Measurements from ENCODE around the gene GPR158.

The GPR158 gene

DNA sequence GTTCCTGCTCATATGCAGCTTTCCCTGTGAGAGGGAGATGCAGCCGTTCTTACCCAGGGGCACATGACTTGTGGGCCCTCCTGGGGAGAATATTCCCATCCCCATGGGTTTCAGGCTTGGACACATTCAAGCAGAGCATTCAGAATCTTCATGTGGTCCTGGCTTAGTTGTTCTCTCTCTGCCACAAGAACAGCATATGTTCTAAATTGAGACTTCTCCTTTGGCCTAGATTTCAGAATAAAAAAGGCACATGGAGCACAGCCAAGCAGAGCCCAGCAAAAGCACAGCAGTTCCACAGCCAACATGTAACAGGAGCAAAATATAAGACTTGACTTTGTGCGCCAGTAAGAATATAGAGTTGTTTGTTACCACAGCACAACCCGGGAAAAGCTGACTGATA is 452.8 kb downstream of the GPR158 start:
- H3K36me3 ChIP-seq (ENCODE audit: low read depth), result no peaks in the 10 kb centered on the region
- H3K4me1 ChIP-seq (ENCODE audit: insufficient read depth, poor library complexity, severe bottlenecking), result no peaks in the 10 kb centered on the region
- H3K4me3 ChIP-seq (ENCODE audit: severe bottlenecking), result no peak overlapping the region
- TF ChIP-seq, protein P1, sequence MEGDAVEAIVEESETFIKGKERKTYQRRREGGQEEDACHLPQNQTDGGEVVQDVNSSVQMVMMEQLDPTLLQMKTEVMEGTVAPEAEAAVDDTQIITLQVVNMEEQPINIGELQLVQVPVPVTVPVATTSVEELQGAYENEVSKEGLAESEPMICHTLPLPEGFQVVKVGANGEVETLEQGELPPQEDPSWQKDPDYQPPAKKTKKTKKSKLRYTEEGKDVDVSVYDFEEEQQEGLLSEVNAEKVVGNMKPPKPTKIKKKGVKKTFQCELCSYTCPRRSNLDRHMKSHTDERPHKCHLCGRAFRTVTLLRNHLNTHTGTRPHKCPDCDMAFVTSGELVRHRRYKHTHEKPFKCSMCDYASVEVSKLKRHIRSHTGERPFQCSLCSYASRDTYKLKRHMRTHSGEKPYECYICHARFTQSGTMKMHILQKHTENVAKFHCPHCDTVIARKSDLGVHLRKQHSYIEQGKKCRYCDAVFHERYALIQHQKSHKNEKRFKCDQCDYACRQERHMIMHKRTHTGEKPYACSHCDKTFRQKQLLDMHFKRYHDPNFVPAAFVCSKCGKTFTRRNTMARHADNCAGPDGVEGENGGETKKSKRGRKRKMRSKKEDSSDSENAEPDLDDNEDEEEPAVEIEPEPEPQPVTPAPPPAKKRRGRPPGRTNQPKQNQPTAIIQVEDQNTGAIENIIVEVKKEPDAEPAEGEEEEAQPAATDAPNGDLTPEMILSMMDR (IDR thresholded peaks at IDR 0.05; ENCODE audit: poor library complexity, severe bottlenecking), result no peak
- H3K27me3 ChIP-seq (ENCODE audit: insufficient read depth, poor library complexity, severe bottlenecking), result no peaks in the 10 kb centered on the region
- DNase-seq (ENCODE audit: low spot score) (no peak), ATAC-seq (ENCODE audit: low read depth) (no peak)
- no peaks in the 10 kb centered on the region for H3K9me3 ChIP-seq (ENCODE audit: severe bottlenecking)
- H3K27ac ChIP-seq (ENCODE audit: poor library complexity, severe bottlenecking), result no peak overlapping the region

DNA sequence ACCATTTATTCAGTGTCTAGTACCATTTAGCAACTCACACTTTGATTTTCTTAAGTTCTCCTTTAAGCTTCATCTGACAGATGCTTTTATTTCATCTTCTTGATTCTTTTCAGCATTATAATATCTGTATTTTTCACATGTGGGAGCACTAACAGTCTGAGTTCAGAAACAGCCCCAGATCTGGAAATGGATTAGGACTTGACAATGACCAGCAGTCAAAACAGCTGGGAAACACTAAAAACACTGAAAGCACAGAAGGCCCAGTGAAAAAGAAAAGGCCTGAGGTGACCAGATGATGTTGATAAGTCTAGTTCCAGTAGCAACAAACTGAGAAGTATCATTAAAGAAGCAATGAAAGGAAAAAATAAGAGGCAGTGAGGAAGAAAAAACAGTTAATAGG is 454.5 kb downstream of the GPR158 start:
- Histone ChIP-seq H3K27ac (ENCODE audit: poor library complexity, severe bottlenecking) (no peak overlapping the region), H3K4me1 (ENCODE audit: insufficient read depth, poor library complexity, severe bottlenecking) (no peaks in the 10 kb centered on the region), H3K36me3 (ENCODE audit: low read depth) (no peaks in the 10 kb centered on the region), H3K27me3 (ENCODE audit: insufficient read depth, poor library complexity, severe bottlenecking) (no peaks in the 10 kb centered on the region), H3K9me3 (ENCODE audit: severe bottlenecking) (no peaks in the 10 kb centered on the region), H3K4me3 (ENCODE audit: severe bottlenecking) (no peak overlapping the region)
- DNase-seq (ENCODE audit: low spot score) (no peak), ATAC-seq (ENCODE audit: low read depth) (no peak)
- TF ChIP-seq, protein P1 (IDR thresholded peaks at IDR 0.05; ENCODE audit: poor library complexity, severe bottlenecking), result no peak

DNA sequence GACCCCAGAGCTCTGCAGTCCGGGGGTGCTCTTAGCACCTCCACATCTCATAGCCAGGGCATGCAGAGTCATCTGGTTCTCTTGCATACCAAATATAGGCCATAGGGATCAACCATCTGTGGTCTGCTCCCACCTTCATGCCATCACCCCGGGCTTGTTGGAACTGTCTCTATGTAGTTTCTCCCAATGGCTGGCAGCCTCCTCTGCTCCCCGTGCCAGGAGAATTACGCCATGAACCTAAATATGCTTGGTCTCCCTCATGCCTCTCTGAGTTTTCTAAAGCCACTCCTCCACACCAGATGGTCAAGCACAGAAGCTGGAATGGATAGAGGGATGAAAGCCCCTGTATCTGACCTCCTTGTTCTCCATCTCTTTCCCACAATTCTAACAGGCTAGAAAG is 456.7 kb downstream of the GPR158 start:
- TF ChIP-seq, protein P1 (IDR thresholded peaks at IDR 0.05; ENCODE audit: poor library complexity, severe bottlenecking), result no peak
- Histone ChIP-seq H3K27ac (ENCODE audit: poor library complexity, severe bottlenecking) (no peak overlapping the region), H3K9me3 (ENCODE audit: severe bottlenecking) (no peaks in the 10 kb centered on the region), H3K27me3 (ENCODE audit: insufficient read depth, poor library complexity, severe bottlenecking) (no peaks in the 10 kb centered on the region), H3K4me3 (ENCODE audit: severe bottlenecking) (no peak overlapping the region), H3K4me1 (ENCODE audit: insufficient read depth, poor library complexity, severe bottlenecking) (no peaks in the 10 kb centered on the region), H3K36me3 (ENCODE audit: low read depth) (no peaks in the 10 kb centered on the region)
- DNase-seq (ENCODE audit: low spot score) (no peak), ATAC-seq (ENCODE audit: low read depth) (no peak)

GRCh38 chr10:25632802-25633201 is 458.0 kb downstream of the GPR158 start:
- ATAC-seq (ENCODE audit: low read depth), result no peak
- Histone ChIP-seq H3K27me3 (ENCODE audit: insufficient read depth, poor library complexity, severe bottlenecking) (no peaks in the 10 kb centered on the region), H3K9me3 (ENCODE audit: severe bottlenecking) (no peaks in the 10 kb centered on the region), H3K27ac (ENCODE audit: poor library complexity, severe bottlenecking) (no peak overlapping the region), H3K4me1 (ENCODE audit: insufficient read depth, poor library complexity, severe bottlenecking) (no peaks in the 10 kb centered on the region), H3K4me3 (ENCODE audit: severe bottlenecking) (no peak overlapping the region), H3K36me3 (ENCODE audit: low read depth) (no peaks in the 10 kb centered on the region)
- TF ChIP-seq, protein P1 (IDR thresholded peaks at IDR 0.05; ENCODE audit: poor library complexity, severe bottlenecking), result no peak
- no peak for DNase-seq (ENCODE audit: low spot score)

- H3K4me1 ChIP-seq (ENCODE audit: insufficient read depth, poor library complexity, severe bottlenecking), result no peaks in the 10 kb centered on the region
- TF ChIP-seq, protein P1 (IDR thresholded peaks at IDR 0.05; ENCODE audit: poor library complexity, severe bottlenecking), result no peak
- H3K9me3 ChIP-seq (ENCODE audit: severe bottlenecking), result no peaks in the 10 kb centered on the region
- no peaks in the 10 kb centered on the region for H3K27me3 ChIP-seq (ENCODE audit: insufficient read depth, poor library complexity, severe bottlenecking)
- H3K4me3 ChIP-seq (ENCODE audit: severe bottlenecking), result no peak overlapping the region
- H3K36me3 ChIP-seq (ENCODE audit: low read depth), result no peaks in the 10 kb centered on the region
- H3K27ac ChIP-seq (ENCODE audit: poor library complexity, severe bottlenecking), result no peak overlapping the region
- no peak for ATAC-seq (ENCODE audit: low read depth)
- DNase-seq (ENCODE audit: low spot score), result no peak
Observed at GRCh38 chr10:25633542-25633941, 458.7 kb downstream of the GPR158 start.

Measured in RWPE2 (cell line).